D341Med (cell line): ENCODE results near the gene HOXC10.

Experiments
- DNase-seq: peaks from one replicate; pipeline ENCODE4 v3.0.0; 2012; ENCODE audit warnings: low spot score

HOXC10 gene

GRCh38 chr12:53977596-53978445, 7.1 kb upstream of the HOXC10 start:
- no peak for DNase-seq

GRCh38 chr12:53978477-53979356, 6.2 kb upstream of the HOXC10 start:
- no peak for DNase-seq

GRCh38 chr12:53980104-53980801, 4.7 kb upstream of the HOXC10 start:
- DNase-seq: no peak

GRCh38 chr12:53980802-53981496, 4.0 kb upstream of the HOXC10 start:
- no peak for DNase-seq

GRCh38 chr12:53981634-53982565, 3.0 kb upstream of the HOXC10 start:
- no peak for DNase-seq

GRCh38 chr12:53982648-53983567, 2.0 kb upstream of the HOXC10 start:
- DNase-seq: no peak

- DNase-seq: no peak
These were observed 1.4 kb upstream of the HOXC10 start for GRCh38 chr12:53983568-53983949.

GRCh38 chr12:53983950-53984572, 885 bp upstream of the HOXC10 start:
- DNase-seq: no peak

GRCh38 chr12:53985692-53985993, 697 bp downstream of the HOXC10 start:
- no peak for DNase-seq

GRCh38 chr12:53985994-53986685, 1.2 kb downstream of the HOXC10 start:
- no peak for DNase-seq

GRCh38 chr12:53986686-53987483, 1.9 kb downstream of the HOXC10 start:
- no peak for DNase-seq

GRCh38 chr12:53987787-53988230, 2.9 kb downstream of the HOXC10 start:
- no peak for DNase-seq

- DNase-seq: no peak
These were observed 3.7 kb downstream of the HOXC10 start for GRCh38 chr12:53988541-53989226.

- no peak for DNase-seq
These were observed 4.5 kb downstream of the HOXC10 start for GRCh38 chr12:53989227-53990113.

- DNase-seq: no peak
These were observed 5.5 kb downstream of the HOXC10 start for GRCh38 chr12:53990311-53991076.
